Measurements from ENCODE around the gene ARHGAP11B.
"Not testable (repeated sequence)": the region's sequence is repeated elsewhere in the genome, so short reads cannot be mapped to it uniquely, and the experiment has no call there.

The ARHGAP11B gene

DNA sequence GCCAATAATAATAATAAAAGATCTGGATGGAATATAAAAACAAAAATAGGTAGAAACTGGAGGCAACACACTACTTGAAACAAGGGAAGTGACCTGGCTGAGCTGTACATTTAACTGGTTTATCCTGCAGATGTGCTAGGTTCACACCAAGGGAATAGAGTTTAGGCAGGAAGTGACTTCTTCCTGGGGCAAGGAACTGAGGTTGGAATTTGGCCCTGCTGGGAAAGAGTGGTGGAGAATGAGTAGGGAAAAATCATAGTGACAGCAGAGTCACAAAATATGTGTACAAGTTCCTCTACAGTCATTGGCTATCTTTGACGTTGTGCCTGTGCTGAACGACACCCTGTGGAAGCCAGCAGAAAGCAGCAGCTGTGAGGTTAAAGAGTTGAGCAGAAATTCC, 44.1 kb downstream of the ARHGAP11B start:
- TF ChIP-seq, protein P1, sequence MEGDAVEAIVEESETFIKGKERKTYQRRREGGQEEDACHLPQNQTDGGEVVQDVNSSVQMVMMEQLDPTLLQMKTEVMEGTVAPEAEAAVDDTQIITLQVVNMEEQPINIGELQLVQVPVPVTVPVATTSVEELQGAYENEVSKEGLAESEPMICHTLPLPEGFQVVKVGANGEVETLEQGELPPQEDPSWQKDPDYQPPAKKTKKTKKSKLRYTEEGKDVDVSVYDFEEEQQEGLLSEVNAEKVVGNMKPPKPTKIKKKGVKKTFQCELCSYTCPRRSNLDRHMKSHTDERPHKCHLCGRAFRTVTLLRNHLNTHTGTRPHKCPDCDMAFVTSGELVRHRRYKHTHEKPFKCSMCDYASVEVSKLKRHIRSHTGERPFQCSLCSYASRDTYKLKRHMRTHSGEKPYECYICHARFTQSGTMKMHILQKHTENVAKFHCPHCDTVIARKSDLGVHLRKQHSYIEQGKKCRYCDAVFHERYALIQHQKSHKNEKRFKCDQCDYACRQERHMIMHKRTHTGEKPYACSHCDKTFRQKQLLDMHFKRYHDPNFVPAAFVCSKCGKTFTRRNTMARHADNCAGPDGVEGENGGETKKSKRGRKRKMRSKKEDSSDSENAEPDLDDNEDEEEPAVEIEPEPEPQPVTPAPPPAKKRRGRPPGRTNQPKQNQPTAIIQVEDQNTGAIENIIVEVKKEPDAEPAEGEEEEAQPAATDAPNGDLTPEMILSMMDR (IDR thresholded peaks at IDR 0.05; ENCODE audit: low read depth, low read length) = no peak
- DNase-seq (ENCODE audit: low read depth in 2 of 2) = peak; percentile 9 to 24
- H3K4me3 ChIP-seq (replicated peaks in 1 of 2; ENCODE audit: low read depth in 2 of 2, low read length in 2 of 2) = no peak overlapping the region

DNA sequence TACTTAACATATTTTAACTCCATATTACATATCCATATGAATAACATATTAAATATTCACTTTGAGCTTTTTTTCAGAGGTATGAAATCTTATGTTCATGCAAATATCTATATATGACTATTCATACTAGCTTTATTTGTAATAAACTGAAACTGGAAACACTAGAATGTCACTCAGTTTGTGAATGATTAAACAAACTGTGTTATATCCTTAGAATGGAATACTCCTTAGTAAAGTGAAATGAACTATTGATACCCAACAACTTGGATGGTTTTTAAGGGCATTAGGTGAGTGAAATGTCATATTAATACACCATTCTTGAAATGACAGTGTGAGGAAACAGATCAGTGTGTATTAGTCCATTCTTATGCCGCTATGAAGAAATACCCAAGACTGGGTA, 45.4 kb downstream of the ARHGAP11B start:
- no peak overlapping the region for H3K4me3 ChIP-seq (replicated peaks in 1 of 2; ENCODE audit: low read depth in 2 of 2, low read length in 2 of 2)
- TF ChIP-seq, protein P1 (IDR thresholded peaks at IDR 0.05; ENCODE audit: low read depth, low read length) = no peak
- no peak for DNase-seq (ENCODE audit: low read depth in 2 of 2)

DNA sequence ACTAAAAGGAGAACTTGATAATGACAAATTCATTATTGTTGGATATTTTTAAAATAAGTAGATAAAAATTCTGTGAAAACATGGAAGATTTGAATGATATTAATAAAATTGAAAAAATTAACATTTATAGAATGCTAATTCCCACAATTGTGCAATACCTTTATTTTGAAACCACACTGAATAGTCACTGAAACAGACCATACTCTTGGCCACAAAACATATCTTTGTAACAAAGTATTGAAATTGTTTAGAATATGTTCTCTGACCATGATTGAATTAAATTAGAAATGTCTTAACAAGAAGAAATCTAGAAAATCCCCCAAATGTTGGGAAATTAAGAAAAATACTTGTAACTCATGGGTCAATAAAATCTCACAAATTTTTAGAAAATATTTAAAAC, 49.2 kb downstream of the ARHGAP11B start:
- H3K4me3 ChIP-seq (replicated peaks in 1 of 2; ENCODE audit: low read depth in 2 of 2, low read length in 2 of 2) = no peak overlapping the region
- TF ChIP-seq, protein P1 (IDR thresholded peaks at IDR 0.05; ENCODE audit: low read depth, low read length) = no peak
- DNase-seq (ENCODE audit: low read depth in 2 of 2) = peak; percentile 8 to 31

DNA sequence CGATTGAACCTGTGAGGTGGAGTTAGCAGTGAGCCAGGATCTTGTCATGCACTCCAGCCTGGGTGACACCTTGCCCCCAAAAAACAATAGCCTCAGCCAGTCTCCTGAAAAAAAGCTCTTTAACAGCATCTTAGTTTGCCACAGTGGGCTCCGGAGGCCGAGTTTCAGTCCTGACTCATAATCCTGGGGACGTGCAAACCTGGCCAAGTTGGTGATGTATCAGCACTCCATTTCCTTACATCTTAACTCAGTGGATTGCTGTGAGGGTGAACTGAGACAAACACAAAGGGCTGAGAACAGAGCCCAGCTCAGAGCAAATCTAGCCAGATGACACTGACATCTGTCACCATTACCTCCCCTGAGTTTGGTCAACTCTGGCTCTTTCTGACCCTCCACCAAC, 50.0 kb downstream of the ARHGAP11B start:
- DNase-seq (ENCODE audit: low read depth in 2 of 2) = peak; percentile 9 to 72
- H3K4me3 ChIP-seq (replicated peaks in 1 of 2; ENCODE audit: low read depth in 2 of 2, low read length in 2 of 2) = not testable (repeated sequence)

DNA sequence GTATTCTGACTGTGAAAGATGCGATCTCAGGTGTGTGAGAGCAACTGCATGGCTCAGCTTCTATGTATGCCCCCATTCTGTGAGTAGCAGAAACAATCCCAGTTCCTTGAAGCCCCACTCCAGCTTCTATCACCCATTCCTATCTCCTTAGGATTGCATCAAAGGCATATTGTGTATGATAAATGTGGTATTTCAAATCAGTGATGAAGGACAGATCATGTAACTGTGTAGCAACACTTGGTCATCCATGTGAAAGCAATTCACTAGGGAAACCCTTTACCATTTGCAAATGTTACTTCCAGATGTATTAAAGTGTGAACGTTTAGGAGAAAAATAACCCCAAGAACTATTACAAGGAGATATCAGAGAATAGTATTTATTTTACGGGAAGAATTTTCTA, 55.1 kb downstream of the ARHGAP11B start:
- not testable (repeated sequence) for H3K4me3 ChIP-seq (replicated peaks in 1 of 2; ENCODE audit: low read depth in 2 of 2, low read length in 2 of 2); DNase-seq (ENCODE audit: low read depth in 2 of 2)

DNA sequence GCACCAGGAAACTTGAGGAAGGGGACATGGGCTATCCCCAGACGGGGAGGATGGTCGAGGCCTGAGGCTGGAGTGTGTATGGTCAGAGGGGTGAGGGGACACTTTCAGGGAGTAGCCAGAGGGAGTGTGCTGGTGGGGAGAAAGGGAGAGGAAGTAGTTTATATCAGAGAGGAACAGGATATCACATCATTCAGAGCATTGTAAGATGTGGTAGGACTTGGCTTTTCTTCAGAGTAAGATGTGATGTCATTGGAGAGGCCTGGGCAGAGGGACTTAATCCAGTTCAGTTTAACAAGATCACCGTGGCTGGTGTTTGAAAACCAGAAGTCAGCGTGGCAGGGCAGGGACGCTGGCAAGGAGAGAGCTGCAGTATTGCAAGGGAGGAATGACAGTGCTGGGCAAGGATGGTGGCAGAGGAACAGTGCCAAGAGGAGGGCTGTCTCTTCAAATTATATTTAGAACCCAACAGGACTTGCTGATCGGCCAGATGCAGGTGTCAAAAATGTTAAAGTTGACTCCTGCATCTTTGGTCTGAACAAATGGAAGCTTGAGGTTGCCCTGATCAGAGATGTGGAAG, 59.9 kb downstream of the ARHGAP11B start:
- H3K4me3 ChIP-seq (replicated peaks in 1 of 2; ENCODE audit: low read depth in 2 of 2, low read length in 2 of 2) = not testable (repeated sequence)

DNA sequence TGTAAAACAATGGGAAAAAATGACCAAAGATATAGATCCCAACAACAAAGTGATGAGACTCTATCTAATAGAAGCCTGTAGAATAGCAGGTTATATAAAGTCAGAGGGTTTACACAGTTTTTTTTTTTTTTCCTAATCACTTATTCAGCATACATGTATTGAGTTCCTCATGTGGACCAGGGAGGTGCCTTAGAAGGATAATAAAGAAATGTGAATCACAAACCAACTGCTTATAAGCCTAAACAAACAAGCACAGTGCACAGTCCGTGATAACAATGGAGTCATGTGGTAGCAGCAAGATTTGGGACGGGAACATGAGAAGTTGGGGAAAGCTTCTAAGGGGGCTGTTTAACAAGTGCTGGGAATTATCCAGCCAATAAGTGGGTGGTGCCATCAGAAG, 60.7 kb downstream of the ARHGAP11B start:
- not testable (repeated sequence) for H3K4me3 ChIP-seq (replicated peaks in 1 of 2; ENCODE audit: low read depth in 2 of 2, low read length in 2 of 2); DNase-seq (ENCODE audit: low read depth in 2 of 2)

More for the DNA sequence above, 59.9 kb downstream of the ARHGAP11B start:
- peak in 1 of 2 donors; percentile 18 for DNase-seq (ENCODE audit: low read depth in 2 of 2)

All from cardiac fibroblast (primary cell).